HG03280 (cell line): Measurements from ENCODE around the gene TTI1.

Source experiments
- ATAC-seq: cut with Tn5 transposase; IDR thresholded peaks from one replicate; pipeline ENCODE4 v1.9.1; 2021; ENCODE audit warnings: mild to moderate bottlenecking, moderate library complexity; ENCODE audit not compliant: unreplicated experiment

Gene TTI1

DNA sequence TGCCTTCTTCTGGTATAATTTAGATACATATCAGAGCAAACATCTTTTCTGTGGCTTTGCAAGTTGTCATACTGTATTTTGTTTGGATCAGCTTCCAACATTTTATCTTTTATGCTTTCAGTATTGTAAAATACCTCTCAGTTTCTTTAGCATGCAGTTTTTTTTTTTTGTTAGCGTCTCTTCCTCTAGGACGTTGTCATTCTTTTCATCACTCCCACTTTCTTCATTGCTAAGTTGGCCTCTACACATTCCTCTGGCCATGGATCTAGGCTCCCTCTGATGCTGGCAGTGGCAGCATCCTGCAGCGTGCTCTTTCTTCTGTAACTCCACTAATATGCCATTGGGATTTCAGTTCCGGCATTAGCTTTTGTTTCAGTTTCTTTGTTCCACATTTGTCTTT lies 22.0 kb upstream of the TTI1 start:
- ATAC-seq, result no peak

DNA sequence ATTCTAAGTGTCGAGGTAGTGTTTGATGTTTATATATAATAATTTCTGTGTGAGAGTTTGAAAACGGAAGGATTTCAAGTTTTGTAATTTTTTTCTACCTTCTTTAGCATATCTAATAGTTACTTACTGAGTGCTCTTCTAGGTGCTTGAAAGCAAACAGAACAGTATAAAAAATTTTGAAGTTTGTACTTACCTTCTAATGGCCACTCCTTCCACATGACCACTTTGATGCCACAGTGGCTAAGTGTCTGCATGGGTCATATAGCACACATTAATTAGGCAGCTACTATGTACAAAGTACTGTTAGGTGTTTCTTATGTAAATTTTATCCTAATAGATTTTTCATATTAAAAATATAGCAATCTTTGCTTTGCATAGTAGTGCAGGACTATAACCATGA lies 21.4 kb upstream of the TTI1 start:
- ATAC-seq, result no peak

DNA sequence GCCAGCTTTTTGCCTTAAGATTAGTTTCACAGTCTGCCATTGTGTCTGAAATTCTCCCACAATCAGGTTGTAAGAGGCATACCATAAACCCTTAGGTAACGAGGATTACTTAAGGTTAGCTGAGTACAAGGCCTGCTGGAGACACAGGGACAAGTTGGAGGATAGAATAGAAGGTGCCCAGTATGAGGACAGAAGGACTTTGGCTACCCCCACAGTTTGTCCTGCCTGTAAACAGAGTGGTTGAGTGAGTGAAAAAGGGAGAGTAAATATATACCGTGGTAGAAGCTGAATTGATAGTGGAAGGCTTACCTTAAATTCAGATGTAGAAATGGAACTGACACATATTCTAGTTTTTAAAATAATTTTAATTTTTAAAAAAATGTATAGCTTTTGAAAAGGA lies 19.6 kb upstream of the TTI1 start:
- ATAC-seq, result no peak

DNA sequence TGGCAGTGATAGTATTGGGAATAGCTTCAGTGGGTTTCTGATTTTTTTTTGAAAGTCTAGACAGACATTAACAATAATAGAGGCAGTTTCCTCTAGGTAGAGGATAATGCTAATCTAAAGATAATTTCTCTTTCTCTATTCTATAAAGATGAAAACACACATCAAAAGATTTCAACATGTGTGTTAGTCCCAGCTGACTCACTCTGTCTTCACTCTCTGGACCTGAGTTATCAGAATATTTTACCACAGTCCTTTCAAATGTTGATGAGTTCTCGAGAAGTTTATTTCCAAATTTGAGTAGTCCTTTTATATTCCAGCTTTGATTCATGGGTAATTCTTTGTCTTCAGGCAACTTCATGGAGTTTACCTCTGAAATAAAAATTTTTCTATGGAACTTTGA lies 17.4 kb upstream of the TTI1 start:
- ATAC-seq, result no peak

DNA sequence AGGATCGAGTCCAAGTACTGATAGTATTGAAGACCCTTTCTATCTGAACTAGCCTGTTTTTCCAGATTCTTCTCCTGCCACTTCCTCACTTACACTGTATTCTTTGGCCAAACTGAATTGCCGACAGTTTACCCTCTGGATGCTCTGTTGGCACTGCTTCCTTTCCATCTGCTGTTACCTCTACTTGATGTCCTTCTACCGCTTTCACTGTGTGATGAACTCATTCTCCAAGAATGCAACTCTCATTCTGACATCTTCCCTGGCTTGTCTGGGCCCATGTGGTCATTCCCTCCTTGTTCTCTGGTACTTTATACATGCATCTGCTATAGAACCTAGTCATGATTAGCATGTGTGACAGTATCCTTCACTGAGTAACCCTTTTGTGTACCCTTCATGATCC lies 16.5 kb upstream of the TTI1 start:
- no peak for ATAC-seq

DNA sequence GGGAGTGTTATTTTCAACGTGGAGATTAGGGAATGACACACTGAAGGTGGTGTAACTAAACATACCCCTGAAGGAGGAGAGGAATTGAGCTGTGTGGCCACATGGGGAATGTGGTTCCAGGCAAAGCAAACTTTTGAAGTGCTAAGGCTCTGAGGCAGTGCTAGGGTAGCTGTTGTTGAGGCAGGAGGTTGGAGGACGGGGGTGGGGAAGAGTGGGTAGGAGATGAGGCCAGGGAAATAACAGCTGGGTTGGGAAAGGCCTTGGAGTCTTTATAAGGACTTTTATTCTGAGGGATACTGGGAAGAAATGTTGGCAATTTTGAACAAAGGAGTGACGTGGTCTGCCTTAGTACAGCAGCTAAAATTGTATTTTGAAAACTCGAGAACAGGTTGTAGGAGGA lies 13.3 kb upstream of the TTI1 start:
- no peak for ATAC-seq

DNA sequence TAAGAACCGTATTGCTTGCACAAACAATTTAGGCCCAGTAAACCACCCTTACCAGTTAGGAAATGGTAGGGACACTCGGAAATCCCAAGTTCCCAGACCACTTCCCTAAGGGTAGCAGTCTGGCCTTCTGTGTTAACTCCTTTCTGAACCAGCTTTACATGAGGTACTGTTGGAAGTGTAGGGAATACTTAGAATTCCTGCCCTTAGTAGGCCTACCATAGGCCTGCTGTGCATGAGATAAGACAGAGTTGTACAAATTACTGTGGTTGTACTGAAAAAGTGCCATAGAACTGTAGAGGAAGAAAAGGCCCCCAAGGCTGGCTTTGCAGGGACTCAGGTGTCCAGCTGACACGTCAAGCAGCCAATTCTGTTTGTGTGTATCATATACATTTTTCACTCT lies 11.4 kb upstream of the TTI1 start:
- no peak for ATAC-seq

DNA sequence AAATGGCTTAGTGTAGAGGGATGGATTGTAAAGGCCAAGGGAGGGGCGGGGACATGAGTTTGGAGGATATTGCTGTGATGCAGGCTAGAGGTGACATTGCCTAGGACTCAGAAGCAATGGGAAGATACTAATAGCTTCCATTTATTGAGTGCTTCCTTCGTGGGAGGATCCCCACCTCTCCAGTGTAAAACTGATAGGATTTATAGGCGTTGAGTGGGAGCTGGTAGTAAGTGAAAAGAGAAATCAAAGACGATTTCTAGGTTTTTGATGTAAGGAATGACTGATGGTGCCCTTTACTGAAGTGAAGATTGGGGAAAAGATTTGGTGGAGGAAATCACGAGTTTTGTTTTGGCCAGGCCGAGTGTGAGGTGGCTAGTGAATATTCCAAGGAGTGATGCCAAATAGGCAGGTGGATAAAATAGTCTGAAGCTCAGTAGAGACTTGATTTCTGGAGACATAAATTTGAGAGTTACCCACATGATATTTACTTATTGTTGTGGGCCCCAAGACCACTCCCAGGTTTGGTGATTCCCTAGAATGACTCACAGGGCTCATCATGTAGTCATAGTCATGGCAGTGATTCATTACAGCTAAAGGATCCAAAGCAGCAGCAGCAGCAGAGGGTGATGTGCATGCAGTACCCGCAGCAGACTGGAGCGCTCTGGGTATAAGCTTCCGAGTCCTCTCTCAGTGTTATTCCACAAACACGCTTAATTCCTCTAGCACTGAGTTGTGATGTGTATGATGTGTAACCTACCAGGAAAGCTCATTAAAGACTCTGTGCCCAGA lies 10.4 kb upstream of the TTI1 start:
- ATAC-seq, result no peak

DNA sequence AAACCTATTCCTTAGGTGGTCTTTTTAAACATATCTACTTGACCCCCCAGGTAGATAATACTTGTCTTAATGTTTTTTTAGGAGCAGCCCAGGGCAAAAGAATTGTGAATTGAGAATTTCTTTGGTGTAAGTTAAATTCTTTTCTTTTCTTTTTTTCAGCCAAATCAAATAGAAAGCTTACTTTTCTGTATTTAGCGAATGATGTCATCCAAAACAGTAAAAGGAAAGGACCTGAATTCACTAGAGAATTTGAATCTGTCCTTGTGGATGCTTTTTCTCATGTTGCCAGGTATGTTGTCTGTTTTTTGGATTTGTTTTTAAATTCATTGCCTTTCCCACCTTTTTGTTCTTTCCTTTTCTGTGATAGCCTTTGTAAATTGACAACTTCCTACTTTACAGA lies 7.0 kb upstream of the TTI1 start:
- no peak for ATAC-seq

DNA sequence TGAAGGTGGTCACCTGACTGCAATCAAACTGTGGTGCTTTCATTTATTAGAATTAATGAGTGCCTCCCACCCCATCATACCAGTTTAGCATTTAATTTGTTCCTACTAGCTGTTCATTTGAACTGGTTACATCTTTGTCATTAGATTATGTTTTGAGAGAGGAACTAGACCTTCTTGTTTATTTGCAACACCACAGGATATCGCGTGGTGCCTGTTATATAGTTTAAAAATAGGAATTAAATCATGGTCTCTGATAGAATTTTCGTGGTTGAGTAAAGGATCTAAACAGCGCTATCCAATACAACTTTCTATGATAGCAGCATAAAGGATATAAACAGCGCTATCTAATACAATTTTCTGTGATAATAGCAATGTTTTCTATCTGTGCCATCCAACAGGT lies 3.1 kb upstream of the TTI1 start:
- no peak for ATAC-seq

DNA sequence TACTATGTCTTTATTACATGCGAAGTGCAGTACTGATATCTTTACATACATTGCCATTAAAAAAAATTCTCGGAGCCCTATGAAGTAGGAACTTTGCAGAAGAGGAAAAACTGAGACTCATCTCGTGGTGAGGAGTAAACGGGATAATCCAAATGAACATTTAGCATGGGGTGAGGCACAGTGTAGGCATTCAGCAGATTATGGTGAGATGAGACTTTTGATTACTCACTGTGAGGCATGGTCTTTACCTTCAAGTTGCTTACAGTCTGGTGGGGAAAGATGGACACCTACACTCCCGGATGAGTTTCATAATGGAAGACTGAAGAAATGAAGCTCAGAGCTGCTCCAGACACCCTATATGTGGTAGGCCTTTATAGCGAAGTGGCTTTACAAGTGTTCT lies 1.7 kb upstream of the TTI1 start:
- no peak for ATAC-seq

DNA sequence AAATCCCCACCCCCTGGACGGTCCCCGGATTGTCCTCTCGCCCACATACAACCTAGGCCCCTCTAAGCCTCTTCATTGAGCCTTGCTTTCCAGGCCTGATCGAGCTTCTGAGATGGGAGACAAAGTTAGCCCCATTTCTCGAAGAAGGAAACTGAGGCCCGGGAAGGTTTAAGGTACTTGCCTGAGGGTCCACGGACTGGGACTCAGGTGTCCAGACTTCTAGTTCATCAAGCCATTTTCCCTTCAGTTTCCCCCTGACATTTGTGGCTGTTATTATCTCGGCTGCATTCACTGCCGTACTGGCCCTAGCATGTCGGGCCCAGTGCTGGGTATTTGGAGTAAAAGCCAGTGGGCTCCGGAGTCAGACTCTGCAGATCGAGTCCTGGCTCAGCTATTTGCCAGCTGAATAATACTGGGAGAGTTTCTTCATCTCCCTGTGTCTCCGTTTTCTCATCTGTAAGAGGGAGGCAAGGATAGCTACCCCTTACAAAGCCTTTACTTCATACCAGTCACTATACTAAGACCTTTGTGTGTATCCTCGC lies 923 bp upstream of the TTI1 start:
- no peak for ATAC-seq

DNA sequence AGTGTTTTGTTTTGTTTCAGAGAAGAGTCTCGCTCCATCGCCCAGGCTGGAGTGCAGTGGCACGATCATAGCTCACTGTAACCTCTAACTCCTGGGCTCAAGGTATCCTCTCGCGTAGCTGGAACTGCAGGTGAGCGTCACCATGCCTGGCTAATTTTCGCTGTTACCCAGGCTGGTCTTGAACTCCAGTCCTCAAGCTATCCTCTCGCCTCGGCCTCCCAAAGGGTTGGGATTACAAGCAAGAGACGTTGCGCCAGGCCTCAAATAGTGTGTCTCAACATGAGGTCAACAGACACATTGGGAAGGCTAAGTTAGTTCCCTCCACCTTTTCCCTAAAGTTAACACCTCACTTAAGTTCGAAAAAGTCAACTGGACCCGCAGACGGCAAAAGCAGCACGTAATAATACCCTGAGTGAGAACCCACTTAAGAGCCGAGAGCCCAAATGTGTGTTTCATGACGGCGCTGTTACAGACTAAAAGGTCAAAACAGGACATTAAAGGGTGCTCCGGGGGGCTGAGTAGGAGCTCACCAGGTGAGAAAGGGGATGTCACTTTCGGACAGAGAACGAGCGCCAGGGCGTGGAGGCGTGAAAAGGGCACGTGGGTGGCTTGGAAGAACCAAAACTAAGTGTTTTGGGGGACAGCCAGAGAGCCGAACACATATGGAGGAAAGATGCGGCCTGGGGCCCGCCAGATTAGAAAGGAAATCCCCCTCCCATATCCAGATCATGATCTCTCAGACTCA lies 499 bp downstream of the TTI1 start:
- ATAC-seq, result peak; percentile 50

DNA sequence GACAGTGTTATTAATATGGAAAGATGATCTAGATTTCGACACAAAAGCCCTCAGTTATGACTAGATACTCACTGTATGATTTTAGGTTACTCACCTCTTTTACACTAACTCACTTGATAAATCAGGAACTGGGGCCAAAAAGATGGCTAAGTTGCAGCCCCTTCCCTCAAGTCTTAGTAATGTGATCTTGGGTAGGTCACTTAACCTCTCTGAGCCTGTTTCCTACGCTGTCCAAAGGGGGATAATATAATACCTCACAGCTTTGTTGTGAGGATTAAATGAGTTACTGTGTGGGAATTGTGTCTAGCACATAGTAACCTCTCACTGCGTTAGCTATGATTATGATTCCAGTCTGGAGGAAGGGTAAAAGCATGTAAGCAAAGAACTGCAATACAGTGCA lies 1.3 kb downstream of the TTI1 start:
- ATAC-seq, result no peak

DNA sequence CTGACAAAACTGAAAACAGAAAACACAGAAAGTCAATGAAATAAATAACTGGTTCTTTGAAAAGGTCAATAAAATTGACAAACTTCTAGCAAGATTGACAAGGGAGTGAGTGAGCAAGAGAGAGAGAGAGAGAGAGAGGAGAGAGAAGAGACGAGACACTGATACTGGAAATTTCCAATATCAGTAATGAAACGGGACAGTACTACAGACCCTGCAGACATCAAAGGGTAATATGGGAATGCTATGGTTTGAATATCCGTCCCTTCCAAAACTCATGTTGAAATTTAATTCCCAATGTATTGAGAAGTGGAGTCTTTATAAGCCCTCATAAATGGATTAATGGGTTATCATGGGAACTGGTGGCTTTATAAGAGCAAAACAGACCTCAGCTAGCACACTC lies 3.8 kb downstream of the TTI1 start:
- ATAC-seq, result no peak

DNA sequence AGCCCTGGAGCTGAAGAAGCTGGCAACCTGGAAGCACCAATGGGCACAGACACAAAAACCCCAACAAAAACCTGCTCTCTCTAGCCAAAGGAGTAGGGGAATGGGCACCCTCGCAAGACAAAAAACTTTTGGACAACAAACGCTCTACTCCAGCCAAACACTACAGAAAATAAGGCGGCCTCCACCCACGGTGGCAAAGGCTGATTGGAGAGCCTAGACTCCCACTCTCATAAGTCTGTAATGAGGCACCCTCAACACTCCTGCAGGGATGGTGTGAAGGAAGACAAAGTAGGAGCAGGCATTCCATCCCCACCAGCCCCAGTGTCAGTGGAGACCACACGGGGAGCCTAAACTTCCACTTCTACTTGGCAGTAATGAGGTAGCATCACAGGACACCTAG lies 8.8 kb downstream of the TTI1 start:
- ATAC-seq, result no peak

DNA sequence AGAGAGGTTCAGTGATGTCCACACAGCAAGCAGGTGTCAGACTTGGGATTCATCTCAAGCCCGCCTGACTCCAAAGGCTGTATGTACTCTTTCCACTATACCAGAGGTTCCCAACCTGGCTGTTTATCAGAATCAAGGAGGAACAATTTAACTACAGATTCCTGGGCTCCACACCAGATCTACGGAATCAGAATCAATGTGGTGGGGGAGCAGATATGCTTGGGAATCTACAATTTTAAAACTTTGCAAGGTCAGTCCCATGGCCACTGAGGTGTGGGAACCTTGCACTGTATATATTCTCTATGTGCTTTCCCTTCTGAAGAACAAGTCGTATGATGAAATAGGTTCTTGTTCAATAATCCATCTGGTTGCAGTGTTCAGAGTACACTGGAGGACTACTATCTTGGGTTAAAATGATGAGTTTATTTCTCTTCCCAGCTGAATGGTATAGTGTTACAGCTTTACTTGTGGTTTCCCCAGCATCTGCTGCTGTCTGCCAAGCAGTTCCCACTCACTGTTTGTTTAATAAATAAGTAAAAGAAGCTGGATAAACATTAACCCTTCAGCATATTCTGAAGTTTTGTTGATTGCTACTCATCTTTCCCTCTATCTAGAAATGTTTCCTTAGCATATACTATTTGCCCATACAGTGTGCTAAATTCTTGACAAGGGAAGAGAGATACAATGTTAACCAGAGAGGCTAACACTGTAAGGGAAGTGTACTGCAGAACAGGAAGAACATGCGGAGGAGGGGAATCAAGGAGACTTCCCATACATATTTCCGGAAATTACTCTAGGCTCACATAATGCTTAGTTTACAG lies 9.9 kb downstream of the TTI1 start:
- ATAC-seq, result no peak

DNA sequence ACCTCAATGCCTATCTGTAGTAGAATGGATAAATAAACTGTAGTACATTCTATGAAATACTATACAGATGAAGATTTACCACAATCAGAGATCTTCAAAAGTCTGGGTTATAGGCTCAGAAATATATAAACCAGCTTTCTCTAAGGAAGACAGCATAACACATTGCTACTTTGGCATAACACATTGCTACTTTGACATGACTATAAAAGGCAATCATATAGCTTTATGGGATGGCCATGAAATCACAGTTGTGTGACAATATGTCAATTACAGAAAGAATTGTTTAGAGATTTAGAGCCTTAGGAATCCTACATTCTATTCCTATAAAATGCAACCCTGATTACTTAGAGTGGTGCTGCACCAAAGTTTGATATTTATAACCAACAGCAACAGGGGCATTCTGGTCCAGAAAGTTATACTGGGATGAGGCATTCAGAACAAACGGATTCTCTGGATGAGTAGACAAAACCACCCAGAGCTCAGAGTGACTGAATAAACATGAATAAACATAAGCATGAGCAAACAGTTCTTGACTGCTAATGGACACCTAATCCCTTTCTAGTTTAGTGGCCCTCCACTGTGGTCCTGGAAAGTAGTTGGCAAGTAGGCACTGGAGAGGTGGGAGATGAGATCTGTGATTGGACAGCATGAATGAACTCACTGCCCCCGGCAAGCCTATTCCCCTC lies 12.0 kb downstream of the TTI1 start:
- no peak for ATAC-seq

DNA sequence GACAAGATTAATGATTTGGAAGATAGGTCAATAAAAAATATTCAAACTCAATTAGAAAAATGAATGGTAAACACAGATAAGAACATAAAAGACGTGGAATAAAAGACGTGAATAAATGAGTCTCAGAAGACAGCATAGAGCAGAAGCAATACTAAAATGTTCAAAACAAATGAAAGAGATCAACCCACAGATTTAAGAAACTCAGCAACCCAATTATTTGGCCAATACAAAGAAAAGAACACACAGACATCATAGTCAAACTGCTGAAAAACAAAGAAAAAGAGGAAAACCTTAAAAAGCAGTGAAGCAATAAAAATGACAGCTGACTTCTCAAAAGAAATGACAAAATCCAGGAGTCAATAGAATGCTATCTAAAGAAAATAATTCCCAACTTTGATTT lies 14.9 kb downstream of the TTI1 start:
- no peak for ATAC-seq

DNA sequence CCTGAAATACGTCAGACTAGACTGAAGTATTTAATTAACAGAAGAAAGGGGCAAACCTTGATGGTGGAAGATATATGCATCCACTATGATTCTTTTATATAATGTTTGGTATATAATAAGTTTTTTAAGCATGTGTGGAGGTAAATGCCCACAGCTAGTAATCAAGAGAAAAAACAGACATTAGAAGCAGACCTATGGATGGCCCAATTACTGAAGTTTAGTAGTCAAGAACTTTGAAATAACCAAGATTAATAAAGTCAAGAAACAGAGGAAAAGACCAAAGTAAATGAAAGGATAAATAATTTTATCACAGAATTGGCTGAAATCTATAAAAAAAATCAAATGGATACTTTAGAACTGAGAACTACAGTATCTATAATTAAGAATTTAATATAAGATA lies 15.3 kb downstream of the TTI1 start:
- no peak for ATAC-seq

DNA sequence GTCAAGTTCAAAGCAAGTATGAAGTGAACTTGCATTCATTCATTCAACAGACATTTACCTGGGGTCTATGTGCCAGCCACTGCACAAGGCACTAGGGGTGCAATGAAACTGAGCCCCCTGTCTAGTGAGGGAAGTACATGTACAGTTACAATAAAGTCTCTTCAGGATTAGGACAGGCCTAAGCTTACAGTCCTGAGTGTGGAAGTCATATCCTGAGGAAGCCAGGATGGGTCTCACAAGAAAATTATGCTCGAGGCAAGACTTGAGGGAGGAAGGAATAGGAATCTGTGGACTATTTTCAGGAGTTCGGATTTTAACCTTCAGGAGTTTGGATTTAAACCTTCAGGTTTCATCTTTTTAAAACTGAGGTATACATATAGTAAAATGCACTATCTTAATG lies 19.4 kb downstream of the TTI1 start:
- ATAC-seq, result no peak
